Epithelial cell of prostate (primary cell): Measurements from ENCODE around the gene FBXL12.
"Not testable (repeated sequence)": the region's sequence is repeated elsewhere in the genome, so short reads cannot be mapped to it uniquely, and the experiment has no call there.

ENCODE experiments used
- DNase-seq: peaks from one replicate; pipeline ENCODE4 v3.0.0-alpha.2; 2011; ENCODE audit warnings: low read depth, low spot score
- H3K27ac ChIP-seq: fragments of 450-650 bp; 2 replicates; pipeline ENCODE4 v1.5.1; 2017; ENCODE audit warnings: mild to moderate bottlenecking

Gene FBXL12, protein sequence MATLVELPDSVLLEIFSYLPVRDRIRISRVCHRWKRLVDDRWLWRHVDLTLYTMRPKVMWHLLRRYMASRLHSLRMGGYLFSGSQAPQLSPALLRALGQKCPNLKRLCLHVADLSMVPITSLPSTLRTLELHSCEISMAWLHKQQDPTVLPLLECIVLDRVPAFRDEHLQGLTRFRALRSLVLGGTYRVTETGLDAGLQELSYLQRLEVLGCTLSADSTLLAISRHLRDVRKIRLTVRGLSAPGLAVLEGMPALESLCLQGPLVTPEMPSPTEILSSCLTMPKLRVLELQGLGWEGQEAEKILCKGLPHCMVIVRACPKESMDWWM

DNA sequence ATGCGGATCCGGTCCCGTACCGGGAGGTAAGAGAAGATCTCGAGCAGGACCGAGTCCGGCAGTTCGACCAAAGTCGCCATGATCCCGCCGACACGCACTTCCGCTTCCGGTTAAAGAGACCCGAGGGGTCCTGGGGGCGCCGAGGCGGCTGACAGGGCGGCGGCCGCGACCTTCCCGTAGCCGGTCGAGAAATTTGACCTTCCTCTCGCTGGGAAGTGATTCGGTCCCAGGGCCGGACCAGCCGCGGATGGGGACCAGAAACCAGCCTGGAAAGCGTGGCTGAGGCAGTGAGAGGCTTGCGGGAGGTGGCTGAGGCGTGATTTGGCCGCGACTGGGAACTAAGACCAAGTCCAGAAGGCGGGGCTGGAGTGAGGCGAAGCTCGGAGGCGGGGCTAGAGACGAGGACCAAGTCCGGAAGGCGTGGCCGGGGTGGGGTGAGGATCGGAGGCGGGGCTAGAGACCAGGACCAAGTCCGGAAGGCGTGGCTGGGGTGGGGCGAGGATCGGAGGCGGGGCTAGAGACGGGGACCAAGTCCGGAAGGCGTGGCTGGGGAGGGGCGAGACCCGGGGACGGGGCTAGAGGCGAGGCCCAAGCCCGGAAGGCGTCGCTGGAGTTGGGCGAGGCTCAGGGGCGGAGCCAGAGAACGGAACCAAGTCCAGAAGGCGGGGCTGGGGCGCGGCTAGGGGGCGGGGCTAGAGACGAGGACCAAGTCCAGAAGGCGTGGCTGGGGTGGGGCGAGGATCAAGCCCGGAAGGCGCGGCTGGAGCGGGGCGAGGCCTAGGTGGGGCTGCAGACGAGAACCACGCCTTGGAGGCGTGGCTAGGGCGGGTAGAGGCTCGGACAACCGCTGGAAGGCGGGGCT lies at the start of gene FBXL12:
FBXL12 (minus strand) TSS at position 346 of the 862 bp plus-strand sequence; CDS start at position 80, 266 bp downstream.
- DNase-seq, result peak; percentile 93
- peak within 1 kb of the TSS; percentile 89 for H3K27ac ChIP-seq

DNA sequence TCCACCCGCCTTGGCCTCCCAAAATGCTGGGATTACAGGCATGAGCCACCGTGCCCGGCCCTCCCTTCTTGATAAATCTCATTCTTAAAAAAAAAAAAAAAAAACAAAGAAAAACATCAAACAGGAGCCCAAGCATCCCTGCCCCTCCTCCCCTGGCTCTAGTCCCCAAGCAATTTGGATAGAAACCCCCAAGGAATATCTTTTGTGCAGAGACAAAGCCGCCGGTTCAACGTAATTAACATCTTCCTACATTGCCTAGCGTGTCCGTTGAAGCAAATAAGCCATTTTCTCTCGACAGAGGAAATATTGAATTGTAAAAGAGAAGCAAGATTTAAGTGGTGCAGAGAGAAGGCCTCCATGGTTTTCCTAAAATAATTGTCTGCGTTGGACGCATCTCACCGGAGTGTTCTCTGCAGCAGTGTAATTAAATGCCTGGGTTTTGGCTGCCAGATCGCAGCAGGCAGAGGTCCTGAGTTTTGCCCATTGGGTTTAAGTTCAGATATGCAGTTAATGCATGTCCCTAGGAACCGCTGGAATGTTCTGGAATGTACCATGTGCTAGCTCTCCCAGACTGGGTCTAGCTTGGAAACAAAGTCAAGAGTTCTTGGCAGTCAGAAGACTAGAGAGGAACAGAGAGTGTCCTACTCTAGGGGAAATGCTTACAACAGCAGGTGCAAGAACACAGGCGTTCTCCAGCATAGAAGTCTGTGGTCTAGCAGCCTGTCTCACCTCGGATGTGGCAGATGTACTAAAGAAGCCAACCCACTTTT lies 47.0 kb upstream of the FBXL12 start:
- H3K27ac ChIP-seq, result no peak overlapping the region
- no peak for DNase-seq

DNA sequence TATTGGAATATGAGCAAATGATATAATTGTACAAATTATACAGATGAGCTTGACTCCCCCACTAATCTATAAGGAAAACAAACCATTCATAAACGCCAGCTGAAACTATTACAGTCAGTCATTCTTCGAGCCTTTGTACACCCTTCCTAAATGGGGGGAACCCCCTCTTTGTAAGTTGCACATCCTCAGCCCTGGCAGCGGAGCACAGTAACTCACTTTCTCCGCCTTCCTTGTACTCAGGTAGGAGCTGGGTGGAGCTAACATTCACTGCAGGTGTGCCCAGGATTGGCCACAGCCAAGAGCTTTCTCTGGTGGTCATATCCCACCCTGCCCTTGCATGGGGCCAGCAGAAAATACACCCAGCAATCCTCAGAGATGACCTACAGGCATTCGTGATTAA lies 44.9 kb upstream of the FBXL12 start:
- no peak overlapping the region for H3K27ac ChIP-seq
- no peak for DNase-seq

DNA sequence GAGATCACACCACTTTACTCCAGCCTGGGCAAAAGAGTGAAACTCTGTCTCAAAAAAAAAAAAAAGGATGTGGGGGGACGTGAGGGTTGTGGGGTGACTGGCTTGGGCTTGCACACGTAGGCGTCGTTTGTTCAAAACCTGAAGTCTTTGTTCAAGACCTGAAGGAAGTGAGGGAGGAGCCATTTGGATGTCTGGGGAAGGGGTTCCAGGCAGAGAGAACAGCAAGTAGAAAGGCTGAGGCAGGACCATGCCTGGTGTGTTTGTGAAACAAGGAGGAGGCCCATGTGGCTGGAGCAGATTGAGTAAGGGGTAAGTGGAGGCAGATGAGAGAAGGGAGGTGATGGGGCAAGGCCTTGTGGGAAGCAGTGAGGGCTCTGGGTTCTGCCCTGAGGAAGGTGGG lies 44.1 kb upstream of the FBXL12 start:
- DNase-seq, result no peak
- H3K27ac ChIP-seq, result no peak overlapping the region

DNA sequence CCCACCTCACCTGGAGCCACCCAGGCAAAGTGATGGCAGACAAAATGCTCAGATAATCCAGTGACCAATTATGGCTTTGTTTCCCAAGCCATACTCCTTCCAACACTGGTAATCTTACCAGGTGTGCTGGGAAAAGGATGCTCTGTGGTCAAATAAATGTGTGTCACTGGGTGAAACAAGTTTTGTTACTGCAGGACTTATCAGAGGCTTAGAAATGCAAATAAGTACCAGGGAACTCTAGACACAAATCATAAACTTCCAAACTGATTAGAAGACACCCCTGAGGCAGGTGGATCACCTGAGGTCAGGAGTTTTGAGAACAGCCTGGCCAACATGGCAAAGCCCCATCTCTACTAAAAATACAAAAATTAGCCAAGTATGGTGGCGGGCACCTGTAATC lies 42.6 kb upstream of the FBXL12 start:
- no peak for DNase-seq
- no peak overlapping the region for H3K27ac ChIP-seq

DNA sequence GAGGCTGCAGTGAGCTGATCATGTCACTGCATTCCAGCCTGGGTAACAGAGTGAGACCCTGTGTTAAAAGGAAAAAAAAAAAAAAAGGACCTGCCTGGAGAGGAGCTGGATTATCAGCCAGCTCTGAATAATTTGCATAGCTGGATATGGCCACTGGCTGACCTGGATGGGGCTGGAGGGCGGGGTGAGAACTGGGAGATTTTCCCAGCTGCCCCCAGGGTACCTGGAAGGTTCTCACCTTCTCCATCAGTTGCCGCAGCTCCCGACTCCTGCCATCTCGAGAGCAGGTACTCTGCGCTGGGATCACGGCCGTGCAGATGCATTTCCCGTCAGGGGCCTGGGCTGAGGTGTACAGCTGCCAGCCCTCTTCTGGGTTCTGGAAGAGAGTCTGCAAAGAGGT lies 41.5 kb upstream of the FBXL12 start:
- DNase-seq, result no peak
- no peak overlapping the region for H3K27ac ChIP-seq

DNA sequence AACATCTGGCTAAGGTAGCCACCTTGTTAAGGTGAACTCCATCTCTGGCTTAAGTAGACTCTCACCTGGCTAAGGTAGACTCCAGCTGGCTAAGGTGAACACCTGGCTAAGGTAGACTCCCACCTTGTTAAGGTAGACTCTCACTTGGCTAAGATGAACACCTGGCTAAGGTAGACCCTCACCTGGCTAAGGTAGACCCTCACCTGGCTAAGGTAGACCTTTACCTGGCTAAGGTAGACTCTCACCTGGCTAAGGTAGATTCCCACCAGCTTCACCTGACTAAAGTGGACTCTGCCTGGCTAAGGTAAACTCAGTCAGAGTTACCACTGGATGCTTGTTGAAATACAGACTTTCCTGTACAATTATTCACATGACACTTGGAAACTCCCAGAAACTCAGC lies 39.9 kb upstream of the FBXL12 start:
- no peak for DNase-seq
- no peak overlapping the region for H3K27ac ChIP-seq

DNA sequence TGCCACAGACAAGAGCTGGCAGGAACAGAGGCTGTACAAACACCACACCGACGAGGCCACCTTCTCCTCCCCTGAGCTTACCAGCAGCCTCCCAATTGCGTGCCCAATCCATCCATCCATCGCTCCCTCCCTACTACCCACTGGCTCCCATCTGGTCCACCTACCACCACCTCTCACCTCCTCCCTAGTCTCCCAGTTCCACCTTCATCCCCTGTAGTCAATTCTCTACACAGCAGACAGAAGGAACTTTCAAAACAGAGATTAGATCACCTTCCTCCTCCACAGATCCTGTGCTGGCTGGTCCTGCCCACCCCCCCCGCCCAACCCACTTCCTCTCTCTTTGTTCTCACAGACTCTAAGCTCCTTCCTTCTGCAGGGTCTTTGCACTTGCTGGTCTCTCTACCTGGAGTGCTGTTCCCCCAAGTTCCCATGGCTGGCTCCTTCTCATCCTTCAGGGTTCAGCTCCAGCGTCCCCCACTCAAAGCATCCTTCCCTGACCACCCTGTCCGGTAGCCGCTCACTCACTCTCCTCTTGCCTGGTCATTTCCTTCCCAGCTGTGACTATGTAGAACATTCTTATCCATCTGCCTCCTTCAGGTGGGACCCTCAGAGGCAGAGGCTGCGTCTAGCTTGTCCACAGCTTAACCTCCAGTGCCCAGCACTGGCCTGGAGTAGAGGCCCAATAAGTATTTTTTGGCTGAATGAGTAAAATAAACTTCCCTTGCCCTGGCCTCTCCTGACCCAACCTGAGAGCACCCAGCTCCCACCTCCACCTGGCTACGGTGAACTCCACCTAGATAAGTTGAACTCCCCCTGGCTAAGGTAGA lies 39.3 kb upstream of the FBXL12 start:
- no peak for DNase-seq
- no peak overlapping the region for H3K27ac ChIP-seq

DNA sequence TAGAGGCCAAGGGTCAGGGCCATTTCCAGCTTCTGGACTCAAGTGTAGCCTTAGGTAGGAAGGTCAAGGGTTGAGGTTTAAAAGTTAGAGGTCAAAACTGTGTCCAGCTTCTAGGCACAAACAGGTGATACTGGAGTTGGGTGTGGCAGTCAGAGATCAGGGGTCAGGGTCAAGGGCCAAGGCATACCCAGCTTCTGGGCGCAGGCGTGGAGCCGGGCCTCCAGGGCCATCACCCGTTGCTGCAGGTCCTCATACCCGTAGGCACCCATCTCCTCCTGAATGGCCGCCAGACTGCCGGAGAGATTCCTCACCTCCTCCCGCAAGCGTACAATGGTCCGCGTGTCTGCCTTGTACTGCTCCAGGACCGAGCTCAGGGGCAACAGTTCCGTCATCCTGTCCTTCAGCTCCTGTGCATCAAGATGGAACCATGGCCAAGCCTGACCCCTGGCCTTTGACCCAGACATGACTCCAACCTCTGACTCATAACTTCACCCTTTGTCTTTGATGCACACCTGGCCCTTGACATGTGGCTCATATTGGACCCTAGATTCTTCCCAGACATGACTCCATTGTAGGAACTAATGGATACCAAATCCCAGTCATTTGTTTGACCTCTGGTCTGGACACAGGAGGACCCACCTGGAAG lies 38.3 kb upstream of the FBXL12 start:
- DNase-seq, result no peak
- H3K27ac ChIP-seq, result no peak overlapping the region

DNA sequence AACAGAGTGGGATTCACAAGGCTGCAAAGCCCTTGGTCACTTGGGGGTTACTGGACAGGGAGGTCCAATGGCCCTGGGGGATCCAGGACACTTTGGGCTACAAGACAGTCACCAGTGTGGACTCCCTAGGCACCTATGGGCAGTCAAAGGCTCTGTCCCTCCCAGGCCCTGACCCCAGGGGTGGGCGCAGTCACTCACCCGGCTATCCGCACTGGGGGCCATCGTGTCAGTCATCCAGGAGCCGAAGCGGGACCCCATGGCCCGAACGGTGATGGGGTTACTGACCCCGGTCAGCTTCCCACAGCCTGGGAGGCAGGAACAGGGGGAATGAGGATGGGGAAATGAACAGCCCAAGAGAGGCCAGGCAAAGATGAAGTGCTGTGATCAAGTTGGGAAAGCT lies 37.7 kb upstream of the FBXL12 start:
- no peak overlapping the region for H3K27ac ChIP-seq

DNA sequence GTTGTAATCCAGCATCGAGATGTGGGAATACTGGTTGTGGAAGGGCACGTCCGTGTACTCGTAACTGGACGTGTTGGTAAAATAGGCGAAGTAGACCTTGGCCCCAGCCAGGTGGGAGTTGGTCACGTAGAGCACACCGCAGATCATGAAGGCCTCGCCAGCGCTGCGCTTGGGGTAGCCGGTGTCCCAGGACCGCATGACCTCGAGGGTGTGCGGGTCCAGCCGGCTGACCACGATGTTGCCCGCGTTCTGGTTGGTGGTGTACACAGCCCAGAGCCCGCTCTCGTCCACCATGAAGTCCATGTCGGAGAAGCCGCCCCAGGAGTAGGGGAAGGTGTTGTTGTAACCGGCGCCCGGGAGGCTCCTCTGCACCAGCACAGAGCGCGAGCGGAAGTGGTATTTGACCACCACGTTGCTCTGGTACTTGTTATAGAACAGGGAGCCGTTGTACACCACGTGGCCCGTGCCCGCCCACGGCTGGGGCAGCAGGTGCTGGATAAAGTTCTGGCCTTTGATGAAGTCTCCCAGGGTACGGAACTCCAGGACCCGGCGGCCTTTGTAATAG lies 35.5 kb upstream of the FBXL12 start:
- no peak for DNase-seq

More for the DNA sequence above, 37.7 kb upstream of the FBXL12 start:
- no peak for DNase-seq

DNA sequence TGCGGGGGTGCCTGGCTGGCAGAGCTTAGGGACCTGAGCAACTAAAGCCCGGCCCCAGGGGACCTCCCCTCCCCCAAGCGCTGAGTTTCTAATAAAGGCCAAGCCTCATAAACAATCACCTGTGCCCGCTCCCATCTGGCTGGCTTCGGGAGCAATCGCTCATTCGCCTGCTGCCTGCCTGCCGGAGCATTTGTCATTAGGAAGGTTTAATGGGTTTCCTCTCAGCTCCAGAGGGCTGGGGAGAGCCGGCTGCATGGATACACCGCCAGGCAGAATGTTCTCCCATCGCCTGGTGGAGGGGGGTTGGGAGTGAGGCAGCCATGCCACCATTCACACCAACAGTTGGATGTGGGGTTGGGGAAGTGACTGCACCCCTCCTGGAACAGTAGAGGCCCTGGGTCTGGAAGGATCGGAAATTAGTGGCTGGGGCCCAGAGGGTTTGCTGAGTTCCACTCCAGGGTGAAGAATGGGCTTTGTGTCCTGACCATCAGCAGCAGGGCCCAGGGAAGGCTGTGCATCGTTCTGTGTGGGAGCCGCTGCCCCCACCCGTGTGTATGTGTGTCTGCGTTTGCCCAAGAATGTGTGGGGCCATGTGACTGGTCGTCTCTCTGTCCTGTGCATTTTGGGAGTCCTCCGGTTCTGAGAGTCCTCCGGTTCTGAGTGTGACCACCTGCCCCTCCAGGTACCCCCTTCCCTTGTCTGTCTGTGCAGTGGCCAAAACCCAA lies 31.5 kb upstream of the FBXL12 start:
- H3K27ac ChIP-seq, result no peak overlapping the region
- no peak for DNase-seq

More for the DNA sequence above, 35.5 kb upstream of the FBXL12 start:
- no peak overlapping the region for H3K27ac ChIP-seq

DNA sequence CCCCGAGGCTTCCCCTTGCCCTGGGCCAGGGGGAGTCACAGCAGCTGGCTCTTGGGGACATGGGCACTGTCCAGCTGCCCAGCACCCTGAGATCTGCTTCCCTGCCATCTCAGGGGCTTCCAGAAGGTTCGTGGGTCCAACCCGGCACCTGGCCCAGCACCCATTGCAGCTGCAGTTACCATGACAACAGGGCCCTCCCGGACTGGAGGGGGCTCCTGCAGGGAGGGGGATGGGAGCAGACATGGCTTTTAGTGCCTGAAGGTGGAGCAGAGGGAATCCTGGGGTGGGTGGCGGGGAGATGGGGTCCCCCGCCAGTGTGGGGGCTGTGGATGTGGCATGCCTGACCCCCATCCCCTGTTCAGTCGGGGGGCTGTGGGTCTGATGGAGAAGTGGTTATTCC lies 30.9 kb upstream of the FBXL12 start:
- no peak for DNase-seq
- H3K27ac ChIP-seq, result no peak overlapping the region

DNA sequence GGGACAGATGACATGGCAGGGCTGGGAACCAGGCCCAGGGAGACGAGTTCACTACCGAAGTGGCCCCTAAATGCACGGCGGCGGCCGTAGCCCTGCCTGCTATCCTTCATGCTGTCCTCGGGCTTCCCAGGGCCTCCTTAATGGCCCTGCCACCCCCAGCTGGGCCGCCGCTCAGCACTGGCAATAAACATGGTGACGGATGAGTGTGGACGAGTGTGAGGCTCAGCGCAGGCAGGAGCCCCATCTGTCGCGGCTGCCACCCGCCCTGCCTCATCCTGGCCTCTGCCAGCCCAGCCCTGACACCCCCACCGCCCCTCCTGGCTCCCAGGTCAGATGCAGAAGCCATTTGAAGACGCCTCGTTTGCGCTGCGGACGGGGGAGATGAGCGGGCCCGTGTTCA lies 29.9 kb upstream of the FBXL12 start:
- H3K27ac ChIP-seq, result no peak overlapping the region

DNA sequence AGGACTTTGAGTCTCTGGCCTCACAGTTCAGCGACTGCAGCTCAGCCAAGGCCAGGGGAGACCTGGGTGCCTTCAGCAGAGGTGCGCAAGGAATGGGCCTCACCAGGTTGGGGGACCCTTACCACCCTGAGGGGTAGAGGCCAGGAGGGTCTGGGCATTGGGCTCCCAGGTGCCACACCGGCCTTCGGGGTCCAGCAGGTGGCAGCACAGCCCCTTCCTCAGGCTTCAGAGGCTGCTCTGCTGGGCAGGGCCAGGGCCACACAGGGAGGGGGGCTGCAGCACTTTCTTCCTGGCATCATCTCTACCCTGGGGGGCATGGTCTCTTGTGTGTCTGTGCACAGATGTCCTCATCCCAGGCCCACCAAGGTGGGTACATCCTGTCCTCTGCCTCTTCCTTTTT lies 29.2 kb upstream of the FBXL12 start:
- DNase-seq, result no peak

More for the DNA sequence above, 29.9 kb upstream of the FBXL12 start:
- DNase-seq, result no peak

DNA sequence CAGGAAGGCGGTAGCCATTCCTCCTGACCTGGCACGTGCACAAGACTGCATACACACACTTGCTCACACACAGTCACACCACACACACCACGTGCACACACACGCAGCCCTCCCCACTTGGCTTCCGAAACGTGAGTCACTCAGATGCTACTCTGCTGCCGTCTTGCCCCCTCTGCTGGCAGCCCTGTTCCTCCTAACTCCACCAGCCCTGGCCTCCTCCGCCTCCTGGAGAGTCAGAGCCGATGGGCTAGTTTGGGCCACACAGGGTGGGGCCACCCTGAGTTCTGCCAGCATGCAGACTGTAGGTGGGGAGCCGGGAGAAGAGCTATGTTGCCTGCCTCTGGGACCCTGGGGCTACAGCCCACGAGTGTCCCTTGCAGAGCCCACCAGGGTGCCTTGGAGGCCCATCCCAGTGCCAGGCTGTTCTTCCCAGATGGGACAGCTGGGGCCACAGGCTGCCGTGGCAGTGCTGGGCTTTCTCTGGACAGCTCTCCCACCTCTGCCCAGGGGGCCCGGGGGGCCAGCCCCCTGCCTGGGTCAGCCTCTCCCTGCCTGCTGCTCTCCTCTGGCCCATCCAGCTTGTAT lies 28.3 kb upstream of the FBXL12 start:
- peak; percentile 80 for DNase-seq
- H3K27ac ChIP-seq, result no peak overlapping the region

More for the DNA sequence above, 29.2 kb upstream of the FBXL12 start:
- H3K27ac ChIP-seq, result no peak overlapping the region

DNA sequence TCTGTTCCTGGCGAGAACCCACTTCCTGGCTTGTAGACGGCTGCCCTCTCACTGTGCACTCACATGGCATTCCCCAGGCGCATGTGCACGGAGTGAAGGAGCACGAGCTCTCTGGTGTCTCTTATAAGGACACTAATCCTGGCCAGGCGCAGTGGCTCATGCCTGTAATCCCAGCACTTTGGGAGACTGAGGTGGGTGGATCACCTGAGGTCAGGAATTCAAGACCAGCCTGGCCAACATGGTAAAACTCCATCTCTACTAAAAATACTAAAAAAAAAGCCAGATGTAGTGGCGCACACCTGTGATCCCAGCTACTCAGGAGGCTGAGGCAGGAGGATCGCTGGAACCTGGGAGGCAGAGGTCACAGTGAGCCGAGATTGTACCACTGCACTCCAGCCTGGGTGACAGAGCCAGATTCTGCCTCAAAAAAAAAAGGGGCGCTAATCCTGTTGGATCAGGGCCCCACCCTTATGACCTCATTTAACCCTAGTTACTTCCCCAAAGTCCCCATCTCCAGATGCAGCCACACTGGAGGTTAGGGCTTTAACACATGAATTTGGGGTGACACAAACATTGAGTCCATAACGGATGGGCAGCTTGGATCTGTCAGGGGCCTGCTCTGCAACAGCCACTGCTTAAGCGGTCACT lies 24.9 kb upstream of the FBXL12 start:
- H3K27ac ChIP-seq, DNase-seq: not testable (repeated sequence)
